WTC11 (cell line): ENCODE measurements around the gene INVS.

Experiments used
- CBFB ChIP-seq: sonication (generic); formaldehyde crosslinking; IDR thresholded peaks from 2 replicates; pipeline ENCODE4 v1.8.1; 2022; ENCODE audit warnings: mild to moderate bottlenecking, low read depth, missing genetic modification reagents
- GABPB1 ChIP-seq: sonication (generic); formaldehyde crosslinking; IDR thresholded peaks from 2 replicates; pipeline ENCODE4 v1.8.1; 2023; ENCODE audit warnings: mild to moderate bottlenecking, missing genetic modification reagents
- NR2C2 ChIP-seq: sonication (generic); formaldehyde crosslinking; IDR thresholded peaks from 2 replicates; pipeline ENCODE4 v1.8.0; 2022; ENCODE audit warnings: mild to moderate bottlenecking, missing genetic modification reagents
- RELA ChIP-seq: sonication (generic); formaldehyde crosslinking; IDR thresholded peaks from 2 replicates; pipeline ENCODE4 v1.8.1; 2022; ENCODE audit warnings: missing genetic modification reagents, mild to moderate bottlenecking, borderline replicate concordance
- TF ChIP-seq, protein P1 (sequence below): fragments of 200-600 bp; IDR thresholded peaks from 2 replicates; pipeline ENCODE4 v1.8.0; 2022; ENCODE audit warnings: antibody characterized with exemption
- TF ChIP-seq, protein P2 (sequence below): sonication (generic); formaldehyde crosslinking; IDR thresholded peaks from 2 replicates; pipeline ENCODE4 v1.8.0; 2023; ENCODE audit warnings: mild to moderate bottlenecking, missing genetic modification reagents
- TF ChIP-seq, protein P3 (sequence below): sonication (generic); formaldehyde crosslinking; IDR thresholded peaks from 2 replicates; pipeline ENCODE4 v1.8.0; 2022; ENCODE audit warnings: mild to moderate bottlenecking, missing genetic modification reagents
- TF ChIP-seq, protein P4 (sequence below): fragments of 250-450 bp; sonication (Bioruptor Pico); IDR thresholded peaks from 2 replicates; pipeline ENCODE4 v1.9.0; 2021; ENCODE audit warnings: mild to moderate bottlenecking
- TF ChIP-seq, protein P5 (sequence below): sonication (generic); formaldehyde crosslinking; IDR thresholded peaks from 2 replicates; pipeline ENCODE4 v1.8.1; 2022; ENCODE audit warnings: low read depth, mild to moderate bottlenecking, moderate library complexity, missing genetic modification reagents, borderline replicate concordance

DNA sequence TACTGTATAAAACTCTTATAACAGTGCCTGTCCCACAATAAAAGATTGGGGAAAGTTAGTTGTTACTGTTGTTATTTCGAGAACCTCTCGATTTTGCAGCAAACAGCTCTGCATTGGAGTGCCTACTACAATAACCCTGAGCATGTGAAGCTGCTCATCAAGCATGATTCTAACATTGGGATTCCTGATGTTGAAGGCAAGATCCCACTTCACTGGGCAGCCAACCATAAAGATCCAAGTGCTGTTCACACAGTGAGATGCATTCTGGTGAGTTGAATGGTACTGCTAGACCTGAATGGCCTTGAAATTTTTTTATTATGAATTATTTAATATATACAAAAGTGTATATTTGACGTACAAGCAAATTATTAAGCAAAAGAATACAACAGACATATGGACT, 130.5 kb downstream of the INVS start:
- TF ChIP-seq NR2C2 (CRISPR knock-in tag) (no peak), GABPB1 (CRISPR knock-in tag) (no peak), CBFB (CRISPR knock-in tag) (no peak), RELA (no peak)
- TF ChIP-seq, protein P1, sequence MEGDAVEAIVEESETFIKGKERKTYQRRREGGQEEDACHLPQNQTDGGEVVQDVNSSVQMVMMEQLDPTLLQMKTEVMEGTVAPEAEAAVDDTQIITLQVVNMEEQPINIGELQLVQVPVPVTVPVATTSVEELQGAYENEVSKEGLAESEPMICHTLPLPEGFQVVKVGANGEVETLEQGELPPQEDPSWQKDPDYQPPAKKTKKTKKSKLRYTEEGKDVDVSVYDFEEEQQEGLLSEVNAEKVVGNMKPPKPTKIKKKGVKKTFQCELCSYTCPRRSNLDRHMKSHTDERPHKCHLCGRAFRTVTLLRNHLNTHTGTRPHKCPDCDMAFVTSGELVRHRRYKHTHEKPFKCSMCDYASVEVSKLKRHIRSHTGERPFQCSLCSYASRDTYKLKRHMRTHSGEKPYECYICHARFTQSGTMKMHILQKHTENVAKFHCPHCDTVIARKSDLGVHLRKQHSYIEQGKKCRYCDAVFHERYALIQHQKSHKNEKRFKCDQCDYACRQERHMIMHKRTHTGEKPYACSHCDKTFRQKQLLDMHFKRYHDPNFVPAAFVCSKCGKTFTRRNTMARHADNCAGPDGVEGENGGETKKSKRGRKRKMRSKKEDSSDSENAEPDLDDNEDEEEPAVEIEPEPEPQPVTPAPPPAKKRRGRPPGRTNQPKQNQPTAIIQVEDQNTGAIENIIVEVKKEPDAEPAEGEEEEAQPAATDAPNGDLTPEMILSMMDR, result no peak
- TF ChIP-seq, protein P2, sequence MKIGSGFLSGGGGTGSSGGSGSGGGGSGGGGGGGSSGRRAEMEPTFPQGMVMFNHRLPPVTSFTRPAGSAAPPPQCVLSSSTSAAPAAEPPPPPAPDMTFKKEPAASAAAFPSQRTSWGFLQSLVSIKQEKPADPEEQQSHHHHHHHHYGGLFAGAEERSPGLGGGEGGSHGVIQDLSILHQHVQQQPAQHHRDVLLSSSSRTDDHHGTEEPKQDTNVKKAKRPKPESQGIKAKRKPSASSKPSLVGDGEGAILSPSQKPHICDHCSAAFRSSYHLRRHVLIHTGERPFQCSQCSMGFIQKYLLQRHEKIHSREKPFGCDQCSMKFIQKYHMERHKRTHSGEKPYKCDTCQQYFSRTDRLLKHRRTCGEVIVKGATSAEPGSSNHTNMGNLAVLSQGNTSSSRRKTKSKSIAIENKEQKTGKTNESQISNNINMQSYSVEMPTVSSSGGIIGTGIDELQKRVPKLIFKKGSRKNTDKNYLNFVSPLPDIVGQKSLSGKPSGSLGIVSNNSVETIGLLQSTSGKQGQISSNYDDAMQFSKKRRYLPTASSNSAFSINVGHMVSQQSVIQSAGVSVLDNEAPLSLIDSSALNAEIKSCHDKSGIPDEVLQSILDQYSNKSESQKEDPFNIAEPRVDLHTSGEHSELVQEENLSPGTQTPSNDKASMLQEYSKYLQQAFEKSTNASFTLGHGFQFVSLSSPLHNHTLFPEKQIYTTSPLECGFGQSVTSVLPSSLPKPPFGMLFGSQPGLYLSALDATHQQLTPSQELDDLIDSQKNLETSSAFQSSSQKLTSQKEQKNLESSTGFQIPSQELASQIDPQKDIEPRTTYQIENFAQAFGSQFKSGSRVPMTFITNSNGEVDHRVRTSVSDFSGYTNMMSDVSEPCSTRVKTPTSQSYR, result no peak
- TF ChIP-seq, protein P3, sequence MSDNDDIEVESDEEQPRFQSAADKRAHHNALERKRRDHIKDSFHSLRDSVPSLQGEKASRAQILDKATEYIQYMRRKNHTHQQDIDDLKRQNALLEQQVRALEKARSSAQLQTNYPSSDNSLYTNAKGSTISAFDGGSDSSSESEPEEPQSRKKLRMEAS (CRISPR knock-in tag), result no peak
- TF ChIP-seq, protein P4, sequence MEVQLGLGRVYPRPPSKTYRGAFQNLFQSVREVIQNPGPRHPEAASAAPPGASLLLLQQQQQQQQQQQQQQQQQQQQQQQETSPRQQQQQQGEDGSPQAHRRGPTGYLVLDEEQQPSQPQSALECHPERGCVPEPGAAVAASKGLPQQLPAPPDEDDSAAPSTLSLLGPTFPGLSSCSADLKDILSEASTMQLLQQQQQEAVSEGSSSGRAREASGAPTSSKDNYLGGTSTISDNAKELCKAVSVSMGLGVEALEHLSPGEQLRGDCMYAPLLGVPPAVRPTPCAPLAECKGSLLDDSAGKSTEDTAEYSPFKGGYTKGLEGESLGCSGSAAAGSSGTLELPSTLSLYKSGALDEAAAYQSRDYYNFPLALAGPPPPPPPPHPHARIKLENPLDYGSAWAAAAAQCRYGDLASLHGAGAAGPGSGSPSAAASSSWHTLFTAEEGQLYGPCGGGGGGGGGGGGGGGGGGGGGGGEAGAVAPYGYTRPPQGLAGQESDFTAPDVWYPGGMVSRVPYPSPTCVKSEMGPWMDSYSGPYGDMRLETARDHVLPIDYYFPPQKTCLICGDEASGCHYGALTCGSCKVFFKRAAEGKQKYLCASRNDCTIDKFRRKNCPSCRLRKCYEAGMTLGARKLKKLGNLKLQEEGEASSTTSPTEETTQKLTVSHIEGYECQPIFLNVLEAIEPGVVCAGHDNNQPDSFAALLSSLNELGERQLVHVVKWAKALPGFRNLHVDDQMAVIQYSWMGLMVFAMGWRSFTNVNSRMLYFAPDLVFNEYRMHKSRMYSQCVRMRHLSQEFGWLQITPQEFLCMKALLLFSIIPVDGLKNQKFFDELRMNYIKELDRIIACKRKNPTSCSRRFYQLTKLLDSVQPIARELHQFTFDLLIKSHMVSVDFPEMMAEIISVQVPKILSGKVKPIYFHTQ (CRISPR knock-in tag), result no peak
- TF ChIP-seq, protein P5, sequence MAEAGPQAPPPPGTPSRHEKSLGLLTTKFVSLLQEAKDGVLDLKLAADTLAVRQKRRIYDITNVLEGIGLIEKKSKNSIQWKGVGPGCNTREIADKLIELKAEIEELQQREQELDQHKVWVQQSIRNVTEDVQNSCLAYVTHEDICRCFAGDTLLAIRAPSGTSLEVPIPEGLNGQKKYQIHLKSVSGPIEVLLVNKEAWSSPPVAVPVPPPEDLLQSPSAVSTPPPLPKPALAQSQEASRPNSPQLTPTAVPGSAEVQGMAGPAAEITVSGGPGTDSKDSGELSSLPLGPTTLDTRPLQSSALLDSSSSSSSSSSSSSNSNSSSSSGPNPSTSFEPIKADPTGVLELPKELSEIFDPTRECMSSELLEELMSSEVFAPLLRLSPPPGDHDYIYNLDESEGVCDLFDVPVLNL (CRISPR knock-in tag), result no peak
